HCT116 (cell line): ENCODE data around the gene ZNF436. TPM values are rescaled to one million over a fixed set of nuclear protein-coding genes. Genes with fewer than 3 reads are reported as not detected.

ENCODE experiments used
- ATAC-seq: fragments of 200-7000 bp; cut with Tn5 transposase; 2 replicates; pipeline ENCODE4 v1.9.1; 2020; ENCODE audit warnings: mild to moderate bottlenecking, moderate library complexity
- BruUV-seq: library from RNA; stranded (reverse); fragments of 400-500 nt; replicated peaks from 2 replicates; lab custom pipeline; 2021; lab: Mats Ljungman, UMichigan
- CTCF ChIA-PET: fragments of 300-600 bp; sonication (Branson Sonifier 250); formaldehyde crosslinking; loops from one replicate; lab custom pipeline; 2021; ENCODE audit warnings: antibody characterized with exemption; lab: Charles Lee
- POLR2A ChIA-PET: fragments of 300-600, 350-600 bp; sonication (Branson Sonifier 250); formaldehyde crosslinking; loops from one replicate; lab custom pipeline; 2021; ENCODE audit warnings: antibody characterized with exemption; lab: Charles Lee
- RAD21 ChIA-PET, 2 experiments: fragments of 300-600 bp; sonication (Branson Sonifier 250); formaldehyde crosslinking; loops; one replicate each; lab custom pipeline; 2023; ENCODE audit warnings: low total read pairs in 2 of 2; ENCODE audit not compliant: uncharacterized antibody in 2 of 2, unreplicated experiment in 2 of 2, low non-redundant PET in 1 of 2; lab: Charles Lee
- DNase-seq: peaks from one replicate; pipeline ENCODE4 v3.0.0-alpha.2; 2010; ENCODE audit warnings: low read depth, low spot score
- H2AFZ ChIP-seq: fragments of 200-600 bp; shearing (Covaris generic), sonication (generic); 2 replicates; pipeline ENCODE4 v1.6.1; 2017; ENCODE audit warnings: low read depth, mixed run types, mixed read lengths, antibody characterized with exemption, low read length; ENCODE audit not compliant: poor library complexity, severe bottlenecking
- H3K27ac ChIP-seq: 2 replicates; pipeline ENCODE4 v1.5.1; 2012; ENCODE audit warnings: low read depth, low read length
- H3K27me3 ChIP-seq: fragments of 200-600 bp; sonication (generic); 2 replicates; pipeline ENCODE4 v1.6.1; 2016; ENCODE audit warnings: mixed run types, low read length, mixed read lengths; ENCODE audit not compliant: insufficient read depth
- H3K36me3 ChIP-seq, 2 experiments: fragments of 200-500 bp in 1 of 2; fragments of 200-600 bp in 1 of 2; sonication (Bioruptor generic) in 1 of 2; sonication (generic) in 1 of 2; 2 replicates each; pipeline versions ENCODE4 v1.5.1 to v1.6.1; 2014 to 2016; ENCODE audit warnings: low read length in 2 of 2, inconsistent platforms in 1 of 2, mixed read lengths in 1 of 2, mixed run types in 1 of 2; ENCODE audit not compliant: insufficient read depth in 2 of 2, control insufficient read depth in 1 of 2
- H3K4me1 ChIP-seq, 2 experiments: fragments of 200-600 bp in 1 of 2; sonication (generic) in 1 of 2; 2 replicates each; pipeline versions ENCODE4 v1.5.1 to v1.6.1; 2012 to 2017; ENCODE audit warnings: low read length in 2 of 2, inconsistent platforms in 1 of 2, mild to moderate bottlenecking in 1 of 2, mixed read lengths in 1 of 2, mixed run types in 1 of 2, moderate library complexity in 1 of 2; ENCODE audit not compliant: insufficient read depth in 2 of 2, control insufficient read depth in 1 of 2
- H3K4me2 ChIP-seq: fragments of 200-600 bp; sonication (generic); 2 replicates; pipeline ENCODE4 v1.6.1; 2017; ENCODE audit warnings: mixed run types, low read length, mixed read lengths
- H3K4me3 ChIP-seq, 2 experiments: fragments of 200-600 bp in 1 of 2; sonication (generic) in 1 of 2; replicated peaks in 1 of 2; 2 replicates each; pipeline ENCODE4 v1.5.1; 2011 to 2016; ENCODE audit warnings: low read length in 2 of 2, control low read depth in 1 of 2, low read depth in 1 of 2, mild to moderate bottlenecking in 1 of 2, mixed read lengths in 1 of 2, mixed run types in 1 of 2
- H3K79me2 ChIP-seq: fragments of 200-600 bp; sonication (generic); 2 replicates; pipeline ENCODE4 v1.6.1; 2017; ENCODE audit warnings: mild to moderate bottlenecking, mixed run types, low read length, moderate library complexity, mixed read lengths; ENCODE audit not compliant: insufficient read depth
- H3K9ac ChIP-seq: fragments of 200-600 bp; sonication (generic); 2 replicates; pipeline ENCODE4 v1.6.1; 2016; ENCODE audit warnings: low read length, mixed read lengths
- H3K9me2 ChIP-seq: fragments of 200-600 bp; sonication (generic), shearing (Covaris generic); 2 replicates; pipeline ENCODE4 v1.6.1; 2017; ENCODE audit warnings: mixed run types, mild to moderate bottlenecking, moderate library complexity; ENCODE audit not compliant: insufficient read depth
- H3K9me3 ChIP-seq, 2 experiments: fragments of 200-500 bp in 1 of 2; fragments of 200-600 bp in 1 of 2; sonication (Bioruptor generic) in 1 of 2; sonication (generic) in 1 of 2; 2 replicates each; pipeline ENCODE4 v1.6.1; 2014 to 2017; ENCODE audit warnings: low read length in 2 of 2, mixed read lengths in 2 of 2, inconsistent platforms in 1 of 2, low read depth in 1 of 2, mild to moderate bottlenecking in 1 of 2, mixed run types in 1 of 2, moderate library complexity in 1 of 2; ENCODE audit not compliant: control insufficient read depth in 1 of 2, insufficient read depth in 1 of 2
- H4K20me1 ChIP-seq: fragments of 200-600 bp; sonication (generic), shearing (Covaris generic); 2 replicates; pipeline ENCODE4 v1.6.1; 2017; ENCODE audit warnings: mixed run types, mild to moderate bottlenecking, moderate library complexity; ENCODE audit not compliant: insufficient read depth
- ELF1 ChIP-seq: IDR thresholded peaks from 2 replicates; pipeline ENCODE4 v1.6.1; 2012; ENCODE audit warnings: low read depth, borderline replicate concordance
- EZH2 ChIP-seq: fragments of 200-600 bp; sonication (generic); IDR thresholded peaks from 2 replicates; pipeline ENCODE4 v1.6.1; 2017; ENCODE audit warnings: antibody characterized with exemption, mixed run types
- EZH2phosphoT487 ChIP-seq: fragments of 200-600 bp; IDR thresholded peaks from 2 replicates; pipeline ENCODE4 v1.6.1; 2018; ENCODE audit warnings: antibody characterized with exemption, borderline replicate concordance
- FOSL1 ChIP-seq: IDR thresholded peaks from 2 replicates; pipeline ENCODE4 v1.6.1; 2012; ENCODE audit warnings: low read depth
- JUND ChIP-seq: IDR thresholded peaks from 2 replicates; pipeline ENCODE4 v1.6.1; 2012
- MAX ChIP-seq: IDR thresholded peaks from 2 replicates; pipeline ENCODE4 v1.6.1; 2012
- POLR2AphosphoS5 ChIP-seq: IDR thresholded peaks from 2 replicates; pipeline ENCODE4 v1.6.1; 2011; ENCODE audit warnings: mild to moderate bottlenecking, low read depth, low read length, moderate library complexity
- RAD21 ChIP-seq: IDR thresholded peaks from 2 replicates; pipeline ENCODE4 v1.6.1; 2012; ENCODE audit warnings: low read depth, mild to moderate bottlenecking
- SIN3A ChIP-seq: IDR thresholded peaks from 2 replicates; pipeline ENCODE4 v1.6.1; 2012; ENCODE audit warnings: low read depth
- SRF ChIP-seq: IDR thresholded peaks from 2 replicates; pipeline ENCODE4 v1.6.1; 2012; ENCODE audit warnings: low read depth
- ZFX ChIP-seq: fragments of 450-650 bp; IDR thresholded peaks from 2 replicates; pipeline ENCODE4 v1.6.1; 2017
- intact Hi-C: fragments of 100-400 bp; cut with micrococcal nuclease; formaldehyde crosslinking; loops from 2 replicates; pipeline ENCODE4 v1.10.0; 2022
- total RNA-seq: library from RNA; stranded (reverse); gene quantifications from one replicate; pipeline ENCODE4 v1.2.1, GENCODE V29; 2021; ENCODE audit not compliant: unreplicated experiment
- TF ChIP-seq, protein P1 (sequence below): IDR thresholded peaks from 2 replicates; pipeline ENCODE4 v1.6.1; 2012; ENCODE audit warnings: low read depth
- TF ChIP-seq, protein P2 (sequence below), 3 experiments: fragments of 200-600 bp in 1 of 3; sonication (generic) in 1 of 3; IDR thresholded peaks in 2 of 3; conservative IDR thresholded peaks in 1 of 3; 2 replicates each; pipeline ENCODE4 v1.5.1; 2012 to 2017; ENCODE audit warnings: low read depth in 2 of 3, low read length in 2 of 3, antibody characterized with exemption in 1 of 3, borderline replicate concordance in 1 of 3, control low read depth in 1 of 3, mild to moderate bottlenecking in 1 of 3, mixed read lengths in 1 of 3, mixed run types in 1 of 3, moderate library complexity in 1 of 3; ENCODE audit not compliant: insufficient read depth in 1 of 3

The ZNF436 gene
- total RNA-seq, 1 experiment from 2014 or later, result 8.1 TPM

DNA sequence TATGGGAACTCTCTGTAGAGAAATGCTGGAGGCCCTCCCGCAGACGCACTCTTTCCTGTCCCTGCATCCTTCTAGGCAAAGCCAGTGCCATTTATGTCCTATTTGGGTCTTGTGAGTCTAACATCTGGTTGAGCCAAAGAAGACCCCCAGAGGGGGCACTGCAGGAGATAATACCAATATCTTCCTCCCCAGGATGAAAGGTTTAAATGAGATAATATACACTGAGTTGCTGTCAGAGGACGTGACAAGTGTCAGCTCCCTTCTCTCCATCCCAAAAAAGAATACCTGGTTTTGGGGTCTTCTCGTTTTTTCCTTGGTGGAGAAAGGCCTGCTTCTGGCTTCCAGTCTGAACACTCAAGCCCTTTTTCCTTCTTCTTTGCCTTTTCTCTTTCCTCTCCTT is 47.3 kb upstream of the ZNF436 start:
- intact Hi-C loops, result no loop called here
- Histone ChIP-seq H3K27ac (no peak overlapping the region), H3K4me2 (no peak overlapping the region), H2AFZ (no peak overlapping the region), H3K9ac (no peak overlapping the region), H3K9me2 (no peaks in the 10 kb centered on the region), H3K79me2 (no peaks in the 10 kb centered on the region), H3K36me3 (no peaks in the 10 kb centered on the region)
- RAD21 ChIA-PET, result no interaction called here
- POLR2A ChIA-PET, result interaction anchor here (0.7 kb wide), 1 partner anchor 13 kb away, joined by 3 read pairs; no protein-coding TSS in a partner anchor
- TF ChIP-seq RAD21, result no peak
- TF ChIP-seq MAX, result no peak
- no peak for TF ChIP-seq SIN3A
- TF ChIP-seq POLR2AphosphoS5, result no peak
- TF ChIP-seq FOSL1, result no peak
- TF ChIP-seq, protein P1, sequence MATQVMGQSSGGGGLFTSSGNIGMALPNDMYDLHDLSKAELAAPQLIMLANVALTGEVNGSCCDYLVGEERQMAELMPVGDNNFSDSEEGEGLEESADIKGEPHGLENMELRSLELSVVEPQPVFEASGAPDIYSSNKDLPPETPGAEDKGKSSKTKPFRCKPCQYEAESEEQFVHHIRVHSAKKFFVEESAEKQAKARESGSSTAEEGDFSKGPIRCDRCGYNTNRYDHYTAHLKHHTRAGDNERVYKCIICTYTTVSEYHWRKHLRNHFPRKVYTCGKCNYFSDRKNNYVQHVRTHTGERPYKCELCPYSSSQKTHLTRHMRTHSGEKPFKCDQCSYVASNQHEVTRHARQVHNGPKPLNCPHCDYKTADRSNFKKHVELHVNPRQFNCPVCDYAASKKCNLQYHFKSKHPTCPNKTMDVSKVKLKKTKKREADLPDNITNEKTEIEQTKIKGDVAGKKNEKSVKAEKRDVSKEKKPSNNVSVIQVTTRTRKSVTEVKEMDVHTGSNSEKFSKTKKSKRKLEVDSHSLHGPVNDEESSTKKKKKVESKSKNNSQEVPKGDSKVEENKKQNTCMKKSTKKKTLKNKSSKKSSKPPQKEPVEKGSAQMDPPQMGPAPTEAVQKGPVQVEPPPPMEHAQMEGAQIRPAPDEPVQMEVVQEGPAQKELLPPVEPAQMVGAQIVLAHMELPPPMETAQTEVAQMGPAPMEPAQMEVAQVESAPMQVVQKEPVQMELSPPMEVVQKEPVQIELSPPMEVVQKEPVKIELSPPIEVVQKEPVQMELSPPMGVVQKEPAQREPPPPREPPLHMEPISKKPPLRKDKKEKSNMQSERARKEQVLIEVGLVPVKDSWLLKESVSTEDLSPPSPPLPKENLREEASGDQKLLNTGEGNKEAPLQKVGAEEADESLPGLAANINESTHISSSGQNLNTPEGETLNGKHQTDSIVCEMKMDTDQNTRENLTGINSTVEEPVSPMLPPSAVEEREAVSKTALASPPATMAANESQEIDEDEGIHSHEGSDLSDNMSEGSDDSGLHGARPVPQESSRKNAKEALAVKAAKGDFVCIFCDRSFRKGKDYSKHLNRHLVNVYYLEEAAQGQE, result no peak
- TF ChIP-seq, protein P2, sequence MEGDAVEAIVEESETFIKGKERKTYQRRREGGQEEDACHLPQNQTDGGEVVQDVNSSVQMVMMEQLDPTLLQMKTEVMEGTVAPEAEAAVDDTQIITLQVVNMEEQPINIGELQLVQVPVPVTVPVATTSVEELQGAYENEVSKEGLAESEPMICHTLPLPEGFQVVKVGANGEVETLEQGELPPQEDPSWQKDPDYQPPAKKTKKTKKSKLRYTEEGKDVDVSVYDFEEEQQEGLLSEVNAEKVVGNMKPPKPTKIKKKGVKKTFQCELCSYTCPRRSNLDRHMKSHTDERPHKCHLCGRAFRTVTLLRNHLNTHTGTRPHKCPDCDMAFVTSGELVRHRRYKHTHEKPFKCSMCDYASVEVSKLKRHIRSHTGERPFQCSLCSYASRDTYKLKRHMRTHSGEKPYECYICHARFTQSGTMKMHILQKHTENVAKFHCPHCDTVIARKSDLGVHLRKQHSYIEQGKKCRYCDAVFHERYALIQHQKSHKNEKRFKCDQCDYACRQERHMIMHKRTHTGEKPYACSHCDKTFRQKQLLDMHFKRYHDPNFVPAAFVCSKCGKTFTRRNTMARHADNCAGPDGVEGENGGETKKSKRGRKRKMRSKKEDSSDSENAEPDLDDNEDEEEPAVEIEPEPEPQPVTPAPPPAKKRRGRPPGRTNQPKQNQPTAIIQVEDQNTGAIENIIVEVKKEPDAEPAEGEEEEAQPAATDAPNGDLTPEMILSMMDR (IDR thresholded peaks at IDR 0.05 in 2 of 3, conservative IDR thresholded peaks at IDR 0.05 in 1 of 3; ENCODE audit: borderline replicate concordance in 1 of 3, insufficient read depth in 1 of 3, low read depth in 2 of 3, low read length in 2 of 3), result no peak
- TF ChIP-seq ELF1, result no peak
- no peak for TF ChIP-seq ZFX
- TF ChIP-seq JUND, result no peak
- no peak for TF ChIP-seq EZH2phosphoT487
- no peak for TF ChIP-seq SRF
- TF ChIP-seq EZH2, result no peak
- TF ChIP-seq, all 23 proteins: peak for 0
- DNase-seq, result no peak
- Histone ChIP-seq H3K4me3 (no peak overlapping the region), H4K20me1 (no peaks in the 10 kb centered on the region), H3K27me3 (no peaks in the 10 kb centered on the region), H3K9me3 (no peaks in the 10 kb centered on the region), H3K4me1 (no peaks in the 10 kb centered on the region)
- BruUV-seq, result no TSS peak
- ATAC-seq, result no peak
- CTCF ChIA-PET, result interaction anchor here (0.9 kb wide), 1 partner anchor 14 kb away, joined by 4 read pairs; no protein-coding TSS in a partner anchor
